Measurements from ENCODE around the gene SH2D4B.

SH2D4B gene

DNA sequence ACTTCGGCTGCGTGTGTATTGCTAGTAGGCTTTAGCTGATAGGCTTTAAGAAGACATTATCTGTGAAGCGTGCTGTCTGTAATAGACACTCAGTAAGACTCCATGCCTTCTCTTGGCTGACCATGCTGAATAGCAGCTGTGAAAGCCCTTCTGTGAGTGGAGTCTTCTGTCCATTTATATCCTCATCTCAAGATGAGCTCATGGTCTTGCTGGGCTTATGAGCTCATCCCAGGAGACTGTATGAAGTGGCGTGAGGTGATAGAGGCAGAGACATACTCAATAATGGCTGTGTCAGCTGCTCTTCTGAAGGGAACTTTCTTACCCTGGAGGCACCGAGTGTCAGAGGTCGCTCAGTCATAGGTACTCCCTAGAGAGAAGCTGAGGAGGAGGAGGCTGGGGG, 111.5 kb downstream of the SH2D4B start:
- DNase-seq, result no peak

DNA sequence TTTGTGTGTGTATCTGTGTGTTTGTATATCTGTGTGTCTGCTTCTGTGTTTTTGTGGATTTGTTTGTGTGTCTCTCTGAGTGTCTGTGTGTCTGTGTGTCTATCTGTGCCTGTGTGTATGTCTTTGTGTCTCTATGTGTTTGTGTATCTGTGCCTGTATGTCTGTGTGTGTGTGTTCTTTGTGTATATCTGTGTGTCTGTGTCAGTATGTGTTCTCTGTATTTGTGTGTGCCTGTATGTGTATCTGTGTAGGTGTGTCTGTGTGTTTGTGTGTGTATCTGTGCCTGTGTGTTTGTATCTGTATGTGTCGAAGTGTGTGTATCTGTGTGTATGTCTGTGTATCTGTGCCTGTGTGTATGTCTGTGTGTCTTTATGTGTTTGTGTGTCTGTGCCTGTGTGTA, 118.2 kb downstream of the SH2D4B start:
- no peak for DNase-seq

DNA sequence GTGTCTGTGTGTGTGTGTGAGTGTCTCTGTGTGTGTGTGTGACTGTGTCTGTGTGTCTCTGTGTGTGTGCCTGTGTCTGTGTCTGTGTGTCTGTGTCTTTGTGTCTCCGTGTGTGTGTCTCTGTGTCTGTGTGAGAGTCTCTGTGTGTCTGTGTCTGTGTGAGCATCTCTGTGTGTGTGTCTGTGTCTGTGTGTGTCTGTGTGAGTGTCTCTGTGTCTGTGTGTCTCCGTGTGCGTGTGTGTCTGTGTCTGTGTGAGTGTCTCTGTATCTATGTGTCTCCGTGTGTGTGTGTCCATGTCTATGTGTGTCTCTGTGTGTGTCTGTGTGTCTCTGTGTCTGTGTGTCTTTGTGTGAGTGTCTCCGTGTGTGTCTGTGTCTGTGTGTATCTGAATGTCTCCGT, 120.4 kb downstream of the SH2D4B start:
- no peak for DNase-seq

DNA sequence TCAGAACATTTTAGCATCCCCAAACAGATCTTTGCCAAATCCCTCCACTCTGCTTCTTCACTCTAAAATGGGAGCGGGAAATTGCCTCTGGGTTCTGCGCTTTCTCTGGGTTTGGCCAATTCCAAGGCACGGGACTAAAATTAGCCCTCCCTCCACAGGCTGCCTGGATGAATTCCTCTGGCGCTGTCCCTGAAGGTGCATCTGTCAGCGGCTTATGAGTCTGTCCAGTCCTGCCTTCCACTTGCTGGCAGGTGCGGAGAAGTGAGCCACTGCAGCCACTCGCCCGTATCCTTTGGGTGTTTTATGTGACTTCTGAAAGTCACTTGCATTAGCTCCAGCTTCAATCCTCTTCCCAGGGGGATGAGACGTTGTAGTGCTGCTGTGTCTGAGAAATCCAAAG, 121.6 kb downstream of the SH2D4B start:
- no peak for DNase-seq

DNA sequence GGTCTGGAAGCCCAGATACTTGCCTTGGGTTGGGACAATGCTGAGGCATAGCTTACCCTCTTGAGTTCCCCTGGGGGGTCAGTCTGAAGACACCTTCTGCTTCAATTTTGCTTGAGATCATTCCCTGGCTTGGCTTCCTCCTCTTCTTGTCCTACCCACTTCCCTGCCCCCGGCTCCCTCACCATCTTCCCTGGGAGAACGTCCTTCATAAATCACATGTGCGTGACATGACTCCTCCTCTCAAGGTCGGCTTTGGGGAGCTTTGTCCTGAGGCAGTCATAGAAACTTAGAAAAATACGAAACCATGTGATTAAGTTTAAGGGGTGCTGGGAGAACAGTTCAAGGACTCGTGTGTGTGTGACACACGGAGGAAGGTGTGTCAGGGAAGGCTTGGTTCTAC, 122.6 kb downstream of the SH2D4B start:
- DNase-seq, result no peak

DNA sequence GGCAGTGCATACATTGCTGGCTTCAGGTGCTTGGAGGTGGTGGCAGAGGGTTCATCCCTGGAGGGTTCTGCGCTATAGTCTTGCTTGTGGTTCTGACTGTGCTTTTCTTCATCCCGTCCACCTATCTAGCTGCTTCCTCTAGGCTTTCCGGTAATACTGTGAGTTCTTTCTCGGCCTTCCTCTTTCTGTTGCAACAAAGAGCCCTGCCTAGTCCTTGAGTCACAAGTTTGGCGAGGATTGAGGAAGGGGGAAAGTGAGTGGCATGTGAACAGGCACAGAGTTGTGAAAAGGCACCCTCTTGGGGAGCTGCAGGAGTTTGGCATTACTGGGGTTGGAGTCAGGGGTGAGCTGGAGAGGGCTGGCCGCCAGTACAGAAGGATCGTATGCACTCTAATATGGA, 123.0 kb downstream of the SH2D4B start:
- DNase-seq, result no peak

DNA sequence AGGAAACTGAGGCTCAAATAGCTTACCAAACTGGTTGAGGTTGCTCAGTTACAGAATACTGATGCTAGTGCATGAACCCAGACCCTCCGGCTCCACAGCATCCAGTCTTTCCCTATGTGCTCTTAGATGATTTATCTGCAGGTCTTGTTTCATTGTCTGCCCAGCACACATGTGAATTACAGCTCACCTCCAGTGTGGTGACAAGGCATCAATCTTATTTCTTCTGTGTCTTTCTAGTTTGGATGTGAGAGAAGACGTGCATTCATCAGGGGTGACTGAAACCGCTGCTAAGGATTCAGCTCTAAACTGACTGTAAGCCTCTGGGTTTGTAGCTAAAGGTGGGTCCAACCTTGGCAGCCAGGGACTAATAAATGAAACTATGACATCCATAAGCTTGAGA, 123.8 kb downstream of the SH2D4B start:
- DNase-seq, result no peak

DNA sequence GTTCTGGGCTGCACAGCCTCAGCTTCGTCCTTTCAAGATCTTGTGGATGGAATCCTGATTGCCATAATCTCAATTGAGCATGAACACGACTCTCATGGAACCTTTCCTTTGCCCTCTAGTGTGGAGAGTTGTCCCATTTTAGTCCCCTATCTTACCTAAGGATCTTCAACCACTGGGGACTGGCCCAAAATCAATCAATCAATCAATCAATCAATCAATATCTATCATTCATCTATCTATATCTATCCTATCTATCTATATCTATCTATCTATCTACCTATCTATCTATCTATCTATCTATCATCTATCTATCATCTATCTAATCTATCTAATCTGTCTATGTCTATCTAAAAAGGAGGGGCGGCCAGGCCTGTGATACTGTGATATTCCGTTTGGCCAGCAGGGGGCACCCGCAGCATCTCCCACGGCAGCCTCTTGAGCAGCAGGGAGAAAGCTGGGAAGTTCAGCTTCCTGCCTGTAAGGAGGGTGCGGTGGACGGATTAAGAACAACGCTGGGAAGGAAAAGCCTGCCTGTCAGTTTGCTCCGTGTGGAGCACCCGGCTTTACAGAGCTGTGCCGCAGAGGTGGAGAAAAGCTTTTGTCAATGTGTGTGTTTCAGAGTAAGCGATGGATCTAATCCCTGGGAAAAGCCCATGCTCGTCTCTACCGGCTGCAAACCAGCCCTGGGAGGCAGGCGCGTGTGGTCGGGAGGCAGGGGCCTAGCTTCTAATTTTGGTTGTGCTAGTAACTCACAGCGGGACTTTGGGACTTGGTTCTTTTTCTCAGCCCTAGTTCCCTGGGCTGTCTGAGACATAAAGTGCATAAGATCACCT, 124.9 kb downstream of the SH2D4B start:
- DNase-seq, result peak; percentile 67

DNA sequence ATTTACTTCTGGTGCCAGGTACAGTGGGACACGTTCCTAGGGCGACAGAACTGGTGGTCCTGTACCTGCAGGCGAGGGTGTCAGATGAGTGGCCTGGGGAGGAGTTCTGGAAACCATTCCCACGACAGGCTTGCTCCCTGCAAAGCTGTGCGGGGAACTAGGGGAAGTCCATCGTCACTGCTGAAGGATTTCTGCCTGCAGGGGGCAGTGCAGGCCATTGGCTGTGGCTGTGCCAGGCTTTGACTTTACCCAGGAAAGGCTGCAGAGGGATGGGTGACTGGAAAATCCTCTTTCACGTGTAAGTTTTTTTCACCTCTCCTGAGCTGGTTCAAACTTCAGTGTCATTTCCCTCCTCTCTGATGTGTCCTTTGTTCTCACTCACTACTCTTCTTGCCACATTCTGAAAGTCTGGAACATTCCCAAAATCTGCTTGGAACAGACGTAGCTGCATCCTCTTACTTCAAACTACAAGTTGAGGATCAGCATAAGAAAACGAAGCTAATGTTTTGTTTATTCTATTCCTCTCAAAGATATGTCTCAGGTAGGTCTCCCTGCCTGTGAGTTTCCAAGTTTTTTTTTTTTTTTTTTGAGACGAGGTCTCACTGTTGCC, 126.5 kb downstream of the SH2D4B start:
- DNase-seq, result peak; percentile 12

DNA sequence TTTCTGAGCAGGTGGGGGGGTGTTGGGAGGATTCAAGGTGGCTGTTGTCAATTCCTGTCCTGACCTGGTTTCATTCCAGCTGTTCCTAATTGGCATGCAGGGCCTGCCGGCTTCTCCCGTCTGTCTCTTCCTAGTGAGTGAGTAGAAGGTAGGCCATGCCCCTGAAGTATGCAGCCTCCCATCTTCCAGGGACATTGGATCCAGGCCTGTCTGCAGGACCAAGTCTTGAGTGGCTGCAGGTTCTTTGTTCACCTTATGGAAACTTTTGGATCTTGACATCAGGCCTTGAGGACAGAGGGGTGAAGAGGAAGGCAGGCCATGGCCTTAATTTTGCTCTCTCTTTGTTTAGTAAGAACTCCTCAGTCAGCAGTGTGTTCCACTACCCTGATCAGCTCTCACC, 131.8 kb downstream of the SH2D4B start:
- no peak for DNase-seq

DNA sequence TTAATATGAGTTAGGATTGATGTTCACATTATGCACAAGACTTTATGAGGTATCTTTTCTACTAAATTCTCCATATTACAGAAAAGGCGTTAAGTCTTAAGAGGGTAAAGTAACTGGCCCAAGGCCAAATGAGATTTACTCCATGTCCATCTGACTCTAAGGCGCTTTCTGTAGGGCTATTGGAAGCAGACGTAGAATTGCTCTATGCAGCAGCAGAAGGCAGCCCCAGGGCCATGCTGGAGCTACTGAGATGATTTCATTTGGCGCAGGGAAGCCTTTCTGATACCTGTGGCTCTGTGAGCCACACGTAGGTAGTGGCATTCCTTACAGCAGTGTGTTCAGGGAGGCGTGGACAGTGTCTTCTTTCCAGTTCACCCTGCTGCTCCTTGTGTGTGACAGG, 133.1 kb downstream of the SH2D4B start:
- DNase-seq, result no peak

DNA sequence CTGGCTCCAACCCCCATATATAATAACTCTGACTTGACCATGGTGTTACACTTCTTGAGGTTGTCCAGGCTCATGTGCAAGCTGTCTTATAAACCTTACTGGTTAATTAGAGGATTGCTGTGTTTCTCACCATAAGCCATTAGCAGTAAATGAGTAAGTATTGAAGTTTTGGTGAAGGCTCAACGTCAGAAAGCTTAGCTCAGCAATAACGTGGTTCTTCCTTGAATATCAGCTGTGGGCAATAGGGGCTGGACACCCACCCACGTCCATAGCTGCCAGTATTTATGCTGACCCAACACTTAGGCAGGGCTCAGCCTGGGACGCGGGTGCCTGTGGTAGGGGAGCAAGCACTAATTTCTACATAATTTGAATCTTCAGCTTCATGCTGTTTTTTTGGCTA, 134.1 kb downstream of the SH2D4B start:
- DNase-seq, result no peak

DNA sequence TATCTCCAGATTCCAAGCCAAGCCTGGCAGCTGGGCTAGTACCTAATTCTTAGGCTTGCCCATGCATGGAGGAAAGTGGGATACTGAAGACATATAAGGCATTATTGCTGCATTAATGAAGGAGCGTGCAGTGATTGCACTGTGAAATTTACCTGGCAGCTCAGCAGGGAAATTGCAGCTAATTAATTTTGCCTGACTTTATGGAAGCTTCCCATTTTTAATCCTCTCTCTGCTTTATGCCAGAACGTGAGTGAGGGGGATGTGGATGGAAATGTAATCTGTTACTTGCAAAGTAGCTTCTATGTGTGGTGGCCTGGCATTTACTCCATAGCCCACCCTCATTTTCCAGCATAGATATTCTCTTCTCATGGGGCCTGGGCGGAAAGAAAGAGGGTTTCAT, 134.9 kb downstream of the SH2D4B start:
- DNase-seq, result no peak

DNA sequence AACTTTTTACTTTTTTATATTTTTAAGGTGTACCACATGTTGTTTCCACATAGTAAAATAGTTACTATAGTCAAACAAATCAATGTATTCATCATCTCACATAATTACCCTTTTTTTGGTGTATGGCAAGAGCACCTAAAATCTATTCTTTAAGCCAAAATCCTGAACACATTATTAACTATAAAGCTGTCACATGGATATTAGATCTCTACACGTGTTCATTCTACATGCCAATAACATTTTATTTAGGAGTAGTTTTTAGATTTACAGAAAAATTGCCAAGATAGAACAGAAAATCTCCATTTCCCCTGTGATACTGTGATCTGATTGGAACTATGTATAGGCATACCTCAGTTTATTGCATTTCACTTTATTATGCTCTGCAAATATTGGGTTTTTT, 137.1 kb downstream of the SH2D4B start:
- no peak for DNase-seq

DNA sequence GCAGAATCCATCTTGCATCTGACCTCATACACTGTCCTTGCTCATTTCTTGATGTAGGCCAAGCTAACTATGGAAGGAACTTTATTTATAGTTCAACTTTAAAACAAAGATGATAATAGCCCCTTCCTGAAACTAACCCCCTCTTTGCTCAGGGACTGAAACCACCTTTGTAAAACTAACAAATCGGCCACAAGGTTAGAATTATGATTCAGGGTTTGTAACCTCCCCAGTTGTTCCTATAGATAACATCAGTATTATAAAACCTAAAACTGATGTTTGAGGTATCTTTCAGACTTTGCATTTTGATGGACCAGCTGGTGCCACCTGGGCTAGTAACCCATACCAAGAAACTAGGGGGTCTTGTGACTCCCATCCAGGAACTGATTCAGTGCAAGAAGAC, 143.4 kb downstream of the SH2D4B start:
- no peak for DNase-seq

DNA sequence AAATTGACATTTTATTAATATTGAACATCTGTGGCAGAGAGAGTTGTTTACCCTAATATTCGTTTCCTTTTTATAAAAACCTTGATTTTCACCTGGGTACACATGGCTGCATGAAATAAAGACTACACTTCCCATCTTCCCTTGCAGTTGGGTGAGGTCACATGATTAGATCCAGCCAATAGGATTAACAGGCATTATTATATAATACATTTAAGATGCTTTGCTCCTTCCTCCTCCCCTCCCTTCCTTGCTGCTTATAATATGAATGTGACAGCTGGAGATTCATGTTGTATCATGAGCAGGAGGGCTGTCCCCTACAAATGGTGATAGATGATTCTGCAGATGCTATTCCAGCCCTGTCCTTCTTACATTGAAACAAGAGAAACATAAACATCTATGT, 146.6 kb downstream of the SH2D4B start:
- no peak for DNase-seq

DNA sequence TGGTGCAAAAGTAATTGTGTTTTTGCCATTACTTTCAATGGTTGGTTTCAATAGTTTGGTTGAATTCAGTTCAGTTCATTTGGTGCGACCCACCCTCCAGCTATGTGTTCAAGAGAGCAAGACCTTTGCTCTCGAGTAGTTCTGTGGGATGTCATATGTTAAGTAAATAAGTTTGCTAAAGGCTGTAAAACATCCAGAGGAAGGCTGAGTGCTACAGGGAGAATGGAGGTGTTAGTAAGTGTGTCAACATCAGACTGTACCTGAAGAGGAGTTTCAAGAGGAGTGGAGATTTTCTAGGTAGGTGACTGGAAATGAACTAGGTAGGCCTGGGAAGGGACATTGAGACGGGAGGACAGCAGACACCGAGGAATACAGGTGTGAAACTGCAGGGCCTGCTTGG, 147.7 kb downstream of the SH2D4B start:
- DNase-seq, result no peak

DNA sequence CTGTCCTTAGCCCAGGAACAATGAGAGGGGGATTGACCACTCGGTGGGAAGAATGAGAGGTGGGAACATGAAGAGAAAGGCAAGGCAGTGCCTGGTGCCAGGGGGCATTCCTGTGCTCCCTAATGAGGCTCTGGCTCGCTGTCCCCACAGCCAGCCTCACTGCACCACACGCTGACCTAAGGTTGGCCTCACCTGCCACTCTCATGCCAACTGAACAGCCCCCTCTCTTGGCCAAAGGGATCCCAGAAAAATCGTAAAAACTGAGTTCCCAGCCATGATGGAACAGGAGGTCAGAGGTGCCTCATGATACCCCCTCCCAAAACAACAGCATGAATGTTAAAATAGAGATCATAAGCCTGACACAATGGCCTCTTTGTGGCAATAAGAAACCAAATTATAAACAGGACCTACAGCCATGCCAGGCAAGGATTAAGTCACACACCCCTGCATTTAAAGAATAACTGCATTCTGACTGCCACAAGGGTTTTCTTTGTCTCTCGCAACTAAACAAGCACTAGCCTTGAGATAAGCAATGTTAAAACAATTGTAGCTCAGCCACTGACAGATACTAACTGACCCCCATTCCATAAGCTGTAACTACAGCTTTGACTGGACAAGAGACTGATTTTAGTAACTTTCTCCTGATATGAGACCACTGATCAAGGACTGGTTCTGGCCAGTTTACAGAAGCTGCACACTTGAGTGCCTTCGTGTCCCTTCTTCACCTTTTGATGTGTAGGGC, 149.2 kb downstream of the SH2D4B start:
- DNase-seq, result no peak

DNA sequence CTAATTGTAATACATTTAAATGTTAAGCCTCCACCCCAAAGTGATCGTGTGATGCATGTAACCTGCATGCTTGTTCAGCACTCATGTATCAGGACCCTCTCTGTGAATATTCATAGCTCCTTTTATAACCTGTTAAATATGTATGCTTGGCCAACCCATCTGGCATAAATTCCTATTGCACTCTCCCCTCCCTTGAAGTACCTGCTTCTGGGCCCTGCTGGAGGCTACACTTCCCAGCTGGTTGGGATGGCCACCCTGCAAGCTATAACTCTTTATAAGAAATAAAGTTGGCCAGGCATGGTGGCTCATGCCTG, 149.7 kb downstream of the SH2D4B start:
- no peak for DNase-seq

DNA sequence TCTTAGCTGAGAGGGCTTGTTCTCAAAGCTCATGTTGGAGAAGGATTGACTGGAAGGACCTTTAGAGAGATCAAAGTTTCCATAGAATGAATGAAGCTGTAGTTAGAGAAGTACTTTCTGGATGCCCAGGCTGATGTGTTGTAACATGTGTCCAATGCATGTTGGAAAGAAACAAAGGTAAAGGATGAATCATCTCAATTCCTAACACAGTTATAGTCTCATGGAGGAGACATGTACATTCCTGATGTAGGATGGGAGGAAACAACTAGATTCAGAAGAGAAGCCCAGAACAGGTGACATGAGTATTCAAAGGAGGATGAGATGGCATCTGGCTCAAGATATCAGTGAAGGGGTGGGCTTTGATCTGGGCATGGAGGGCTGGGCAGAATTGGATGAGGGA, 152.7 kb downstream of the SH2D4B start:
- DNase-seq, result no peak

DNA sequence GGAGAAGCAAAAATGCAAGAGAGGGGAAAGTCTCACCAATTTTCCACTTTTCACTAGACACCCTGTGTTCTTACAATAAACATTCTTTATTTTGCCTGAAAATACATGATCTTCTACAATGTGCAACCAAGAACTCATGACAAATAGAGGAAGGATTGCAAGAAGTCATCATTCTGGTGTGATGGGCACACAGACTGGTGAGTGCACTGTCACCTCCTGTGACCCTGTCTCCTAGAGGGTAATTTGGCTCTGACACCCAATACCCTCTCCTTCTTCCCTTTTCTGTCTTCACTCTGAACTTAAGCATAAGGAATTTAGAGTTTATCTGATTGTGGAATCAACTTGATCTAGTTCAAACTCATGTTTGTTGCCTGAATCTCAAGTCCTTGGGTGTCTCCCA, 153.7 kb downstream of the SH2D4B start:
- DNase-seq, result no peak

DNA sequence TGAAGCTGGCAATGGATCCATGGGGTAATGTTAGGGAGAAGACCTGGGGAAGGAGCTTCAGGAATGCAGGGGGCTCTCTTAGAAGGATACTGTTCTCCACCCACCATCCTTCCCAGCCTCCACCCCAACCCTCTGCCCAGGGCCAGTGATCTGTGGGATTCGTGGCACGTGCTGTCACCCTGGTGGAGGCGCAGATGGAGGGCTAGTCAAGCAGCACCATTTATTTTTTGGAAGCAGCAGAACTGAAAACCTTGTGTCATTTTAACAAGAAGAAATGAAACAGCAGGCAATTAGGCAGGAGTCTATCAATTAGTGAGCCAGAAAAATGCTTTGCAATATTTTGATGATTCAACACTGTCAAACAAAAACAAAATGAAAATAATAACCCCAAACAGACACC, 155.9 kb downstream of the SH2D4B start:
- DNase-seq, result no peak

DNA sequence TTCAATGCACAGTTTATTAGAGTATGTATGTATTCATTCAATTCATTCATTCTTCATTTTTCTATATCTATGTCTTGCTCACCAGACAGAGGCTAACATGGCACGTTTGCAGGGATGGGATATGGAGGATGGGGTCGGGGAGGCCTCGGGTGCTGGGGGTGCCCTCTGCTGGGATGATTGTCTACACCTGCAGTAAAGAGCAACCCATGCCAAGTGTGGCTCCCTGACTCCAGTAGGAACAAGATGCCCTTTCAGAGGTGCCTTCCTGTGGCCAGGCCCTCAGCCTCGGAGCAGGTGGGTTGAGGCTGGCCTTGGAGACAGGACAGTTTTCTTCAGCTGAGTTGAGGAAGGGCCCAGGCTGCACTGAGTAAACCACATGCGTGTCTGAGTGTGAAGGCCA, 157.2 kb downstream of the SH2D4B start:
- no peak for DNase-seq

Data from activated gamma-delta T cell treated with Interleukin-2 at 50 U/mL for 16 hours (primary cell).